M059J (cell line): ENCODE data around the gene LILRB5. TPM values are rescaled to one million over a fixed set of nuclear protein-coding genes. Genes with fewer than 3 reads are reported as not detected.
"Not testable (repeated sequence)": the region's sequence is repeated elsewhere in the genome, so short reads cannot be mapped to it uniquely, and the experiment has no call there.

ENCODE experiments used
- DNase-seq: peaks from one replicate; pipeline ENCODE4 v3.0.0-alpha.2; 2012; ENCODE audit warnings: low read depth
- total RNA-seq: library from RNA; depleted of rRNA; stranded (reverse); fragments of >200 nt; shearing (Covaris generic); gene quantifications from 2 replicates; pipeline ENCODE4 v1.2.3, GENCODE V29; 2014; rRNA removed

Gene LILRB5
- total RNA-seq = not detected in 2 replicates

GRCh38 chr19:54257116-54257480, at the start of gene LILRB5:
Gene LILRB5 (minus strand): TSS chr19:54257273. CDS start chr19:54257193, 80 bp downstream.
- DNase-seq = no peak

GRCh38 chr19:54305141-54305540, 48.1 kb upstream of the LILRB5 start:
- no peak for DNase-seq

GRCh38 chr19:54302257-54302656, 45.2 kb upstream of the LILRB5 start:
- DNase-seq = no peak

- no peak for DNase-seq
These were observed 42.4 kb upstream of the LILRB5 start for GRCh38 chr19:54299515-54299914.

GRCh38 chr19:54299126-54299498, 42.0 kb upstream of the LILRB5 start:
- no peak for DNase-seq

GRCh38 chr19:54298357-54299125, 41.5 kb upstream of the LILRB5 start:
- no peak for DNase-seq

- peak; percentile 10 for DNase-seq
These were observed 40.8 kb upstream of the LILRB5 start for GRCh38 chr19:54297759-54298305.

- DNase-seq = no peak
These were observed 37.5 kb upstream of the LILRB5 start for GRCh38 chr19:54294539-54294938.

GRCh38 chr19:54289160-54289559, 32.1 kb upstream of the LILRB5 start:
- not testable (repeated sequence) for DNase-seq

- DNase-seq = peak; percentile 14
These were observed 30.4 kb upstream of the LILRB5 start for GRCh38 chr19:54287456-54287855.

GRCh38 chr19:54286283-54286682, 29.2 kb upstream of the LILRB5 start:
- DNase-seq = not testable (repeated sequence)

- DNase-seq = not testable (repeated sequence)
These were observed 28.5 kb upstream of the LILRB5 start for GRCh38 chr19:54285427-54286056.

GRCh38 chr19:54282686-54283470, 25.8 kb upstream of the LILRB5 start:
- no peak for DNase-seq

GRCh38 chr19:54281729-54282075, 24.6 kb upstream of the LILRB5 start:
- DNase-seq = not testable (repeated sequence)

GRCh38 chr19:54281007-54281728, 24.1 kb upstream of the LILRB5 start, which contains the start of gene LILRB2:
Gene LILRB2 (minus strand): TSS chr19:54281110. CDS start chr19:54280496, 614 bp downstream.
- no peak for DNase-seq

GRCh38 chr19:54280441-54280840, 23.4 kb upstream of the LILRB5 start:
- not testable (repeated sequence) for DNase-seq

GRCh38 chr19:54280025-54280424, 23.0 kb upstream of the LILRB5 start:
- not testable (repeated sequence) for DNase-seq

GRCh38 chr19:54279406-54279962, 22.4 kb upstream of the LILRB5 start:
- DNase-seq = no peak

GRCh38 chr19:54278571-54279195, 21.6 kb upstream of the LILRB5 start:
- DNase-seq = not testable (repeated sequence)

- DNase-seq = not testable (repeated sequence)
These were observed 21.0 kb upstream of the LILRB5 start for GRCh38 chr19:54278056-54278455.
